Omental fat pad (tissue), 4 donors: ENCODE data around the gene HM13. TPM values are rescaled to one million over a fixed set of nuclear protein-coding genes. Genes with fewer than 3 reads are reported as not detected.
A peak's percentile ranks its signal among the peaks of the same experiment; 100 is the strongest.

Source experiments
- ATAC-seq: fragments of 150-250 bp; one replicate; pipeline ENCODE4 v1.9.1; 2016; ENCODE audit warnings: mild to moderate bottlenecking, moderate library complexity; ENCODE audit not compliant: low FRiP score
- DNase-seq: peaks from one replicate; pipeline ENCODE4 v3.0.0-alpha.2; 2019; ENCODE audit warnings: low spot score
- CTCF ChIP-seq, 3 donors: fragments of 450-650 bp; IDR thresholded peaks; one replicate each; pipeline ENCODE4 v1.5.1; 2016 to 2017; ENCODE audit warnings: antibody characterized with exemption in 3 of 3, mild to moderate bottlenecking in 3 of 3, moderate library complexity in 2 of 3
- total RNA-seq, 4 donors: library from RNA; depleted of rRNA; stranded (reverse); fragments of >200 nt; gene quantifications; one replicate each; pipeline ENCODE4 v1.1.0, GENCODE V29; 2016

The HM13 gene
- total RNA-seq, 4 donors from 2014 or later = 59.7 to 113 (median 83.4) TPM

- DNase-seq (no peak), ATAC-seq (no peak)
- TF ChIP-seq CTCF (IDR thresholded peaks at IDR 0.05) = no peak
Measured at GRCh38 chr20:31475472-31476293, 38.6 kb upstream of the HM13 start.

- DNase-seq = no peak
- ATAC-seq = no peak
- TF ChIP-seq CTCF (IDR thresholded peaks at IDR 0.05) = no peak
Measured at GRCh38 chr20:31476294-31476585, 38.0 kb upstream of the HM13 start.

- no peak for TF ChIP-seq CTCF (IDR thresholded peaks at IDR 0.05)
- no peak for ATAC-seq
- DNase-seq = no peak
Measured at GRCh38 chr20:31476643-31477215, 37.5 kb upstream of the HM13 start.

GRCh38 chr20:31484001-31484400 is 30.2 kb upstream of the HM13 start:
- DNase-seq = no peak
- ATAC-seq = no peak
- TF ChIP-seq CTCF (IDR thresholded peaks at IDR 0.05) = no peak

- peak; percentile 69 for ATAC-seq
- DNase-seq = no peak
- no peak for TF ChIP-seq CTCF (IDR thresholded peaks at IDR 0.05)
Measured at GRCh38 chr20:31485450-31486339, 28.5 kb upstream of the HM13 start.

GRCh38 chr20:31488115-31488514 is 26.1 kb upstream of the HM13 start:
- ATAC-seq (no peak), DNase-seq (no peak)

More at GRCh38 chr20:31488115-31488514, 26.1 kb upstream of the HM13 start:
- no peak for TF ChIP-seq CTCF (IDR thresholded peaks at IDR 0.05)
